ENCODE measurements around the gene SYS1. TPM values are rescaled to one million over a fixed set of nuclear protein-coding genes. Genes with fewer than 3 reads are reported as not detected.

The SYS1 gene
- total RNA-seq, result 17.8 and 19.6 TPM in 2 replicates

DNA sequence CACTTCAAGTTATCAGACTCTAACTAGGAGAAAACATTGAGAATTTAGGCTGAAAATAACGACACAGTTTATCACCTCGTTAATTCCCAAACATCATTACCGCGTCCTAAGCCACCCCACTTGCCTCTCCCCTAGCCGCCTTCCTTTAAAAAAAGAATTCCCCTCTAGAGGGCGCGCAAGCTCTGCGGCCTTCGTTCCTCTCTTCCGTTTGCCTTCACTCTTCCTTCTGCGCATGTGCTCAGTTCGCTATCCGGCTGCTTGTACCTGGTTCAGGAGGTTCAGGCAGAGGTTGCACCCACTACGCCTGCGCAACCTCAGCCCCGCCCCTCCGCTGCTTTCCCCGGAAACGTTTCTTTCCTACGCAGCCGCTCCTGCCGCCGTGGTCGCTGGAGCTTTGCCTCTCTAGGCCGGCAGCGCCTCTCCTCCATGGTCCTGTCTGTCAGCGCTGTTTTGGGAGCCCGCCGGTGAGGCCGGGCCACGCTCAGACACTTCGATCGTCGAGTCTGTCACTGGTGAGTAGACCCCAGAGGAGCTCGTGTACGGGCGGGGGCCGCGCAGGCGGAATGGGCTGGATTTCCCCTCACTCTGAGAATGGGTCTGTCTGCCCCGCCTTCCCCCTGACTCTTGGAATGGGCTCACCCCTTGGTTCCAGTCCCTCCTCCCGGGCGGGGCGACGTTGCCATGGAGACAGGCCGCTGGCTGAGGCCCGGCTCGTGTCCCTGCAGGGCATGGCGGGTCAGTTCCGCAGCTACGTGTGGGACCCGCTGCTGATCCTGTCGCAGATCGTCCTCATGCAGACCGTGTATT, at the start of gene SYS1:
SYS1 (plus strand) TSS at position 353 of the 807 bp plus-strand sequence; CDS start at position 729, 376 bp downstream.
- intact Hi-C loops (cut with micrococcal nuclease), result loop anchor here (1.0 to 10.0 kb wide), 9 partner anchors 8 to 608 kb away; partner anchors contain the start of genes ACOT8, PIGT, SDC4 and STK4

DNA sequence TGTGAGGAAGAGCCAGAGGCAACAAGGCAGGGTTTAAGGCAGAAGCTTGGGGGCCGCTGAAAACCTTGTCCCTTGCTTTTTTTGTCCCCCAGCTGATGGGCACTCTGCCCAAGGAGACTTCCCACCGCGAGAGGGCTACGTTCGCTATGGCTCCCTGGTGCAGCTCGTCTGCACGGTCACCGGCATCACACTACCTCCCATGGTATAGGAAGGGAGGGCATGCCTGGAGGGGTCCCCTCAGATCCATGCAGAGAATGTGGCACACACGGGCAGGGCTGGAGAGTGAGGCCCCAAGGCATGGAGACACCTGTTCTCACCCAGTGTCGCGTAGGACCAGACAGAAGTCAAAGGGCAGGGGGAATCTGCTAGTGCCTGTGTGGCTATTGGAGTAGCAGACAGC, 49.0 kb upstream of the SYS1 start:
- intact Hi-C loops (cut with micrococcal nuclease), result no loop called here

DNA sequence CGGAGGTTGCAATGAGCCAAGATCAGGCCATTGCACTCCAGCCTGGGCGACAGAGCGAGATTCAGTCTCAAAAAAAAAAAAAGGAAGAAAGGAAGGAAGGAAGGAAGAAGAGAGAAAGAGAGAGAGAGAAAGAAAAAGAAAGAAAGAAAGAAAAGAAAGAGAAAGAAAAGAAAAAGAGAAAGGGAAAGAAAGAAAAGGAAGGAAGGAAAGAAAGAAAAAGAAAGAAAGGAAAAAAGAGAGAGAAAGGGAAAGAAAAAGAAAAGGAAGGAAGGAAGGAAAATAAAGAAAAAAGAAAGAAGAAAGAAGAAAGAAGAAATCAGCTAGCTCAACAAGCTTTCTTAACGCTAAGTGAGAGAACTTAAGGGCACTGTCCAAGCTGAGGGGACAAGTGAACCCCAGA, 47.3 kb upstream of the SYS1 start:
- intact Hi-C loops (cut with micrococcal nuclease), result no loop called here

DNA sequence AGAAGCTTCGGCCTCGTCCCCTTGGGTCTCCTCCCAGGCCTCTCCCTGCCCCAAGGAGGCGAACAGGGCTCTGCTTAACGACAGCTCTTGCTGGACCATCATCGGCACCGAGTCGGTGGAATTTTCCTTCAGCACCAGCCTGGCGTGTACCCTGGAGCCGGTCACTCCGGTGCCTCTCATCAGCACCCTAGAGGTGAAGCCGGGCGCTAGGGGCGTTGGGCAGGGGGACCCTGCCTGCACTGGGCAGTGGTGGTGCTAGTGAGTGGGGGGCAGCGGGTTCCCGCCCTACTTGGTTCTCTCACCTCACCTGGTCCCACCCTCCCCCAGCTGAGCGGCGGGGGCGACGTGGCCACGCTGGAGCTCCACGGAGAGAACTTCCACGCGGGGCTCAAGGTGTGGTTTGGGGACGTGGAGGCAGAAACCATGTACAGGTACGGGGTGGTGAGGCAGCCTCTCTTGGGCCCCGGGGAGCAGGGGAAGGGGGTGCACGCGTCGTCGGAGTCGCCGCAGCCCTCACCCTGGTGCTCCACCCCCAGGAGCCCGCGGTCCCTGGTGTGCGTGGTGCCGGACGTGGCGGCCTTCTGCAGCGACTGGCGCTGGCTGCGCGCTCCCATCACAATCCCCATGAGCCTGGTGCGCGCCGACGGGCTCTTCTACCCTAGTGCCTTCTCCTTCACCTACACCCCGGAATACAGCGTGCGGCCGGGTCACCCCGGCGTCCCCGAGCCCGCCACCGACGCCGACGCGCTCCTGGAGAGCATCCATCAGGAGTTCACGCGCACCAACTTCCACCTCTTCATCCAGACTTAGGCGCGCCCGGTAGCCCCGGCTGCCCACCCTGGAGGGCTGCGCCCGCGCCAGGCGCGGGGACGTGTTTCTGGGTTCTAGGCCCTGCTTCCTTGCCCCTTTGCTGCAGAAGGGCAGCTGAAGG, 46.5 kb upstream of the SYS1 start:
- intact Hi-C loops (cut with micrococcal nuclease), result no loop called here

DNA sequence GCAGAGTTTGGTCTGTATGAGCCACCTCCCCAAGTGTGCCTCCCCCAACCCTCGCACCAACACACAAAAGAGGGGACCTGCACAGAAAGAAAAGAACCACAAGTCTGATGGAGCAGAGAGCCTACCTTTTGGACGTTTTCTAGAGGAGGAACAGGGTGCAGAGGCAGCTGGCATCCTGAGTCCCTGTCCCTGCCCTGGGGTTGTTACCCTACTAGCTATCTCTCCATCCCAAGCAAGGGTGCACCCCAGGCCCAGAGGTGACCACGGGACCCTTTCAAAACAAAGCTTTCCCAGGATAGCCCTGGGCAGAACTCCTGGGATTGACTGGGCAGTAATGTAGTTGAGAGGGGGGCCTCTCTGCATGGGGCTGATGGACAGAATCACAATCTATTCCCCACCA, 45.1 kb upstream of the SYS1 start:
- intact Hi-C loops (cut with micrococcal nuclease), result loop anchor here (2.0 kb wide), 1 partner anchor 45 kb away; the partner anchor contains the start of gene SYS1

DNA sequence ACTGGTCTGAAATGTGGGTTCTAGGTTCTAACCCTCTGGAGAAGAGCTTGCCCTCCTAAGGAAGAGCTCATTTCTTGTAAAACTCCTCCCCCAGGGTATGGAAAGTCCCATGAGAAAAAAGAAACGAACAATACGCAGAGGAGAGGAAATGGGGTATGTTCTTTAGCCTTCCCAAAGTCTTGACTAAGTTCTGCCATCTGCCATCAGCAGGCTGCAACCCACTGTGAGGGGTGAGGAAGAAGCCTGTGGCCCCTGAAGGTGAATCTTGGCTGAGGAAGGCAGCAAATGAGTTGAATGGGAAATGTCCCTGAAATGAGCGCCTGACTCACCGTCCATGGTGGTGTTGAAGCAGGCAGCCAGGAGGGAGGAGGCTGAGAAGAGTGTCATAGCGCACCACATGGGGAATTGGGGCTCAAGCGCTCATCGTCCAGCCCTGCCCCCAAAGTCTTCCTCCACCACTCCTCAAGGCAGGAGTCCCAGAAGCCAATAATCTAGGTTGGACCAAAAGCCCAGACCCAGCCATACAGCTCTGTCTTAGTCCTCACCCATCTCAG, 44.5 kb upstream of the SYS1 start:
- intact Hi-C loops (cut with micrococcal nuclease), result loop anchor here (2.0 kb wide), 1 partner anchor 44 kb away; the partner anchor contains the start of gene SYS1

DNA sequence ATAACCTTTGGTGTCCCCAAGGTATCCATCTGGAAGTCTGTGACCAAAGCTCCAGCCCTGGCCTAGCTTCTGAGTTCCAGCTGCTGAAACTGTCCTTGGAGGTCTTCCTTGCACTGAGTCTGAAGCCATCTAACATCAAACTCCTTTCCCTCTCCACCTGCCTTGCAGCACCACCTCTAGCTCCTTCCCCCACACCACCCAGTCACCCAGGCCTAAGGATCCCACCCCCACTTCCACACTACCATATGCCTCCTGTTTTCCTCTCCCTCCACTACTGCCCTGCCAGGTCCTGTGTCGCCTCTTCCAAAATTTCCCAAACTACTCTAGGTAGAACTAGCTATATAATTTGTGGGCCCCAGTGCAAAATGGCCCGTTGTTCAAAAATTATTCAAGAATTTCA, 44.0 kb upstream of the SYS1 start:
- intact Hi-C loops (cut with micrococcal nuclease), result loop anchor here (1.0 to 2.0 kb wide), 5 partner anchors 29 to 452 kb away; partner anchors contain the start of genes SDC4 and SYS1

DNA sequence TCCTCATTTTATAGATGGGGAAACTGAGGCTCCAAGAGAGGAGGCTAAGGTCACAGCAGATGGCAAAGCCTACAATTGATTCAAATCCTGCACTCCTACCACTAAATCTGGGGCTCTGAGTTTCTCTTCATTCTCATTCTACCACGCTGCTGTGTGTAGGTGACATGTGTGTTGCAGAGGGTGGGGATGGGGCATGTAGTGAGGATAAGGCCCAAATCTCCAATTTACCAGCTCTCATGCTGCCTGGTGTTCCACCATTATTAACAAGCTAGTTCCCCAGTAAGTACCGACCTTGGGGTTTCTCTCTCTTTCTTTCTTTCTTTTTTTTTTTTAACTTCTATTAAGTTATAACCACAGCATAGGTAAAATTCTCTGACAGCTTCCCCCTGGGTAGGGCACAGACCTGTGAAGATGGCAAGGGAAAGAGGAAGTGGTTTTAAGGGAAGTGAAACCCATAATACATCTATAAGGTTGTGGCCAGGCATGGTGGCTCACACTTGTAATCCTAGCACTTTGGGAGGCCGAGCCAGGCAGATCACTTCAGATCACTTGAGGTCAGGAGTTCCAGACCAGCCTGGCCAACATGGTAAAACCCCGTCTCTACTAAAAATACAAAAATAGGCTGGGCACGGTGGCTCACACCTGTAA, 41.9 kb upstream of the SYS1 start:
- intact Hi-C loops (cut with micrococcal nuclease), result no loop called here

DNA sequence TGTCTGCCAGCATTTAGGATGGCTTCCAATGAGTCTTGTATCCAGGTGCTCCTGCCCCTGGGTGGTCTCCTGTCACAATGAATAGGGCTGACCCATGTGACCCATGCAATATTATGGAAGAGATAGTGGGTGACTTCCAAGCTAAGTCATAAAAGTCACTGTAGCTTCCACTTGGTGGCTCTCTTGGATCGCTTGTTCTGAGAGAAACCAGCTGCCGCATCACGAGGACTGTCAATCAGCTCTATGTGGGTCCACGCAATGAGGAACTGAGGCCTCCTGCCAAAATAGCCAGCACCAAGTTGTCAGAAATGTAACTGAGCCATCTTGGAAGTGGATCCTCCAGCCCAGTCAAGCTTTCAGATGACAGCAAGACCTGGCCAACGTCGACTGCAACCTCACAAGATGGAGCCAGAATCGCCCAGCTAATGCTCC, 40.0 kb upstream of the SYS1 start:
- intact Hi-C loops (cut with micrococcal nuclease), result no loop called here

DNA sequence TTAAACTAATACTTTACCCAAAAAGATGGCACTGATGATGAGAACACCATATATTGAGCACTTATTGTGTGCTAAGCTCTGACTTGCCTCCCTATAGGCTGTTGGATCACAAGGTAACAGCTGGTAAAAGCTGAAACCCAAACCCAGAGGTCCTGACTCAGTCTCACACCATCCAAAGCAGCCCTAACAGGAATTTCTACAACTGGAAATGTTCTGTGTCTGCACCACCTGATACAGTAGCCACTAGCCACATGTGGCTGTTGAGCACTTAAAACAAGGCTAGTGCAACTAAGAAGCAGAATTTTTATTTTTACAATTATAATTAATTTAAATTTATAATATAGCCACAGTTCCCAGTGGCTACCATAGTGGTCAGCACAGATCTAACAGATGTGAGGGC, 39.2 kb upstream of the SYS1 start:
- intact Hi-C loops (cut with micrococcal nuclease), result no loop called here

DNA sequence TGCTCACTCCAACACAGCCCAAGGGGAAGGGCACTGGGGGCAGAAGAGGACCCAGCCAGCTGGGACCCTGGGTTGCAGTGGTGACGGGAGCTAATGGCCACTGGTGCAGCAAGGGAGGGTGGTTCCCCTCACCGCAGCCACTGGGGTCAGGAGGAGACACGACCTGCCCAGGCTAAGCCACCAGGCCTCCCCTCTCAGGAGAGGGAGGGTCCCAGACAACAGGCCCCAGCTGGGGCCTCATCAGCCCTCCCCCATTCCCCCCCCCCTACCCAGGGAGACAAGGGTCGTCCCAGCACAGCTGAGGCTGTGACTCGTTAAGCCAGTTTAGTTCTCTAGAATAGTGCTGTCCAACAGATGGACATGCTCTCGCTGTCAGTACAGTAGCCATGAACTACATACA, 37.6 kb upstream of the SYS1 start:
- intact Hi-C loops (cut with micrococcal nuclease), result no loop called here

DNA sequence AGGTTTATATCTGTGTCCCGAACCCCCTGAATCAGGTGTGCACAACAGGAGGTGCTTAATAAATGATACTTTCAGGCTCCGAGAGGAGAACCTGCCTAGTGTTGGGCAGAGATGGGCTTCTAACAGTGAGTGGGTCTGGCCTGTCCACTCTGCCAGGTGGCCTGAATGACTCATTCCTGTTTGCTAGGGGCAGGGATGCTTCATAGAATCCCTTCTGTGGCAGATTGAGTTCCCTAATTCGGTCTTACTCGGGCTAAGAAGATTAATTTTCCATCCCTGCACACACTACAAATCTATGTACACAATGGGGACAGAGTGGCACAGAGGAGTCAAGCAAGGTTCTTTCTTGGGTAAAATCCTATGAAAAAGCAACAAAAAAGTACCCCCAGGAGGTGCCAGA, 34.5 kb upstream of the SYS1 start:
- intact Hi-C loops (cut with micrococcal nuclease), result no loop called here

DNA sequence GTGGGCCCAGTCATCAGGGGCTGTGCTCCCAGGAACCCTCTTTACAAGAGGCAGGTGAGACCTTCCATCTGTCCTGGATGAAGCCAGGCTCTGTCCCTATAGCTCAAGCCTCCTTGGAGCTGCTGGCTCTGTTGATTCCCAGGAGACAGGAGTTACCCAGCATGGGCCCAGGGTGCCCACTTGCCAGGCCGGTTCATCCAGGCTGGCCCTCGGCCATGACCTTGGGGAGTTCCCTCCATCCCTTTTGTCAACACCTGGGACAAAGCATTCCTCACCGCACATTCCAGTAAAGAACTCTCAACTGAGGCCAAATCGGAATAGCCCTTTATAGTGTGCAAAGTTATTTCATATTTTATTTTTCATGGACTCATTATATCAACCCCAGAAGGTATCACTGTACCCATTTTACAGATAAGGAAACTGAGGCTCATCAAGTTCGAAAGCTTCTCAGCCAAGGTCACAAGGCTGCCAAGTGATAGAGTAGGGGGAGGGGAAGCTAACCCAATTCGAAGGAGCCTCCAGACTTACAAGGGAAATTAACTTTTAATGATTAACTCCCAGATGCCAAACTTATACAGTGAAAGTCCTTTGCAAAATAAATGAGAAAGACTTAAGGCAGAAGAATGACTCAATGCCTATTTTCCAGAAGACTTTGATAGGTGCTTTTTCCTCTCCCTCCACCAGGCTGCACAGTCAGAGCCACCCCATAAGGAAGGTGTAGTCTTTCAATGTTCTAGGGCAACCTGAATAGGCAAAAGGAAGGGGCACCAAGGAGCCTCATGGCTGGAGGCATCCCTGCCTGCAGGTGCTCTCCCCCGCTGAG, 33.2 kb upstream of the SYS1 start:
- intact Hi-C loops (cut with micrococcal nuclease), result no loop called here

DNA sequence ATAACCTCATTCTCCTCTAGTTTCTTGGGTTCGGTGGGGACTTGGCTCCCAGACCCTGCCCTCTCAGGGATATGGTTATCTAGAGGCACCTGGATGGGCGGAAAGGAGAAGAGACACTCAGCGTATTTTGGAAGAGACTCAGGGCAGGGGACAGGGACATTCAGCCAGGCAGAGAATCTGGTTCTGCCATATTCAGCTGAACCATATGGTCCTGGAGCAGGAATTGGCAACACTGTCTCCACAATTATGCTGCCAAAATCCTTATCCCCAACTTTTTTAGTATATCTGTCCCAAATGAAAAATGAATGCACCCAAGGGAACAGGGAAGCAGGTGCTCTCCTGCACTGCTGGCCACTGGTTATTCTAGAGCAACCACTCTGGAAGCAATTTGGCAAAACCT, 32.5 kb upstream of the SYS1 start:
- intact Hi-C loops (cut with micrococcal nuclease), result no loop called here

DNA sequence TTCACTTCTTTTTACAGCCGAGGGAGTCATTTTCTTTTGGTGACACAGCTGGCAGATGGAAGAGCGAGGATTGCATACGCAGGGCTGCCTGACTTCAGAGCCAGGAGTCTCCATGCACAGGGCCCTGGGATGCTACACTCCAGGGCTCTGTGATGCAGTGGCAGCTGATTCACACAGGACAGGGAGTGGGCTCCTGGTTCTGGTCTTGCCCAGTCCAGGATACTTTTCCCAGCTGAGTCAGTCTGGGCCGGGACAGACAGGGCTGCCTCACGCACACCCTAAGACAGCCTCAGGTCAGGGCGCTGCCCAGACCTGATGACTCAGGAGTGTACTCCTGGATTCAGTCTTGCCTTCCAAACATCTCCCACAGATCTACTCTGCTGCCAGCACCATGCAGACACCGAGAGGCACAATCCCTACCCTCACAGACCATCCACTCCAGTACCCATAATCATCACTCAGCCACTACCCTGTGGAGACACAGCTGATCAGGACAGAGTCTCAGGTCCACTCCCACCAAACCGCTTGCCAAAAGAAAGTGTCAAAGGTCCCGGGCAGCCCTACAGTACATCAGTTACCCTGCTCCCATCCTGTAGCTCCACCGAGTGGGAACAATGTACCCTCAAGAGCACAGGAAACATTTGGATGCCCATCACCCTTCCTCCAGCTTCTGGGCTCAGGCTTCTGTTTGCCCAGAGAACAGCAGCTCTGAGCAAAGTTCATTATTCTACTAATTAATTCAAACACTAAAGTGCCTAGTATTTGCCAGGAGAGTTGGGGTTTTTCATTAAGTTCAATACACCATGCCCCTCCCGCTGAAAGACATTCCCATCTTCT, 26.2 kb upstream of the SYS1 start:
- intact Hi-C loops (cut with micrococcal nuclease), result no loop called here

DNA sequence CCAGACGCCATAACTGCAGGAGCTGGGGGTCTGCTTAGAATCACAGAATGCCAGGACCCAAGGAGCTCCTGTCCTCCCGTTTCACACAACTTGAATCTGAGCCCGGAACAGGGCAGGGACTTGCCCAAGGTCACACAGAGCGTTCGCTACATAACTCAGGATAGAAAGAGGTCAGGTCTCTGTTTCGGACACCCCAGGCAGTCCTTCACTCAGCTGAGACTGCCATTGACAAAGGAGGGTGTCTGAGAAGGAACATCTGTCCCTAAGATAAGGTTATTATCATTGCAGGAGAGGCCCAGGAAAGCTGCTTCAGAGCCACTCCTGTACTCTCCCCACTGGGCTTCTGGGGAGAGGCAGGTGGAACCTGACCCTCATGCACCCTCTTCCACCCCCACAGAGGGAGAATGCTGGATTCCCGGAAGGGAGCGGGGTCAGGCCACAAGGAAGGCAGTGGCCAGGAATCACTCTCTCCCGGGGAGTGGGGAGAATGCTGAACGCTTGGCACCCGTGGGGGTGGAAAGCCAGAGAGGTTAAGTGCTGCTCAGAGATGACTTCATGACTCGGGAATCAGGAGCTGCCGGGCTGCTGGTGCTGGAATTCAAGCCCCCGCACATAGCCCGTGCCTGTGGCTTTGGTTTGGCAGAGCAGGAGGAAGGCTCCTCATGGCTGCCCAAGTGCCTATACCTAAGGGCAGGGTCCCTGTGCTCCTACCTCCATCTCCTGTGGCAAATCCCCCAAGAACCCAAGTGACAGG, 25.4 kb upstream of the SYS1 start:
- intact Hi-C loops (cut with micrococcal nuclease), result no loop called here

DNA sequence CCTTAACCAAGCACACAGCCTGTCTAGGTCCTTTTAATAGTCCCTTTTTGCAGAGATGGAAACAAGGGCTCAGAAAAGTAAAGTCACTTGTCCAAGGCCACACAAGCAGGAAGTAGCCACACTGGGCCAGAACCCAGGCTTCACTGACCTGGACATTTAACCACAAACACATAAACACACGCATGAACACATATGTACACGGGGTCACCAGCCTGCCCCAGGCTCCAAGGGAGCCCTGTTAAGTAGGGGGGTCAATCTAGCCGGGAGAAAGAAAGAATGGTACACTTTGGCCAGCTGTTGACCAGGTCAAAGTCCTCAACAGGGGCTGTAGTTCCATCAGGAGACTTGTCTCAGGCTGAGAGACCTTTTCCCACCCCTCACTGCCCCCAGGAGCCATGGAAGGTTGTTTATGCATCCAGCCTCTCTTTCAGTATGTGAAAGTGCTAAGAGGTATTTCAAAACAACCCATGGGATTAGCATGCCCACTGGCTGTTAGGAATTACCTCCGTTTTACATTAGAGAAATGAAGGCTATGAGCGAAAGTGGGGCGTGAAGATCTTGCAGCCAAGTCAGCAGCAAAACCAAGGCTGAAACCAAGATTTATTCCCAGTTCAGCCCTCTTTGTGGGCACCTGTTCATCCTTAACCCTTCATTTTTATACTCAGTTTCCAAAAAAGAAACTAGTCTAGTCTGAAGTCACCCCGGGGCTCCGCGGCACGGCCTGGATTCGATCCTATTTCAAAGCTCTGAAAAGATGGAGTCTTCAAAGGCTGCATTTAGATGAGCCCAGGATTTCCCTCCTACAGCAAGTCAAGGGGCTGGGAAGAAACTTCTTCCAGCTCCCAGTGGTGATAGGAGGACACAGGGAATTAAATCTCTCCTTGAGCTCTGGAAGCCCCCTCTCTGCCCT, 24.6 kb upstream of the SYS1 start:
- intact Hi-C loops (cut with micrococcal nuclease), result no loop called here

DNA sequence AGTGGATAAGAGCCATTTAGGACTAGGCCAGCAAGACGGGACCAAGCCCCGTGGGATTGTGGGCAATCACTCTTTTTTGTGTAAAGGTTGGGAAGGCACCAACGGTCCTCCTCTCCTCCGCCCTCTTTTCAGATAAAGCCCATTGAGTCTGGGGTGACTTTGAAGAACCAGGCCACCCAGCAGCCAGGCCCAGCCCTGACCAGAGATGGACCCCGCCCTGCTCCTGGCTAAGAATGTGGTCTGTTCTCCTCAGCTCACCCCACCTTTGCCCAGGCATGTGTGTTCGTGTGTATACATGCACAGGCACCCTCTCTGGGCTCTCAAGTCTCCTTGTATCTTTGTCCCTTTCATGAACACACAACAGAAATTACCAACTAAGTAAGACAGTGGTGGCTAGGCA, 23.9 kb upstream of the SYS1 start:
- intact Hi-C loops (cut with micrococcal nuclease), result no loop called here
